ENCODE data around the gene COMMD1.

Gene COMMD1

DNA sequence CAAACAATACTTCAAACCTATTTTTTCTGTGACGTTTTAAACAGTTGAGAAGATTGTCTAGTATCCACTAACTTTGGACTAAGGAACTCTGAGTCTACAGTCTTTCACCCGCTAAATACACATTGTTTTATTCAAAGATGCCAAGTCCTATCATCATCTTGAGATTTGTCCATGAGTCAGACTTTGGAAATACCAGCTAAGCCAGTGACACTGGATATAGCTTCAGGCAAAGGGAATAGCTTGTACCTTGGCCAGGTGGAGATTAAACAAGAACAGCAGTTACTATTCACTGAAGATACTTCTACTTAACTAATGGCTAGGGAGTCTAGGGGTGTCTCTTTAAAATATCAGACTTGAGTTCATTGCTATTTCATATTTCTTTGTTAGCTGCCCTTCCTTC, 137.5 kb downstream of the COMMD1 start (continued):
- TF ChIP-seq, protein P1, sequence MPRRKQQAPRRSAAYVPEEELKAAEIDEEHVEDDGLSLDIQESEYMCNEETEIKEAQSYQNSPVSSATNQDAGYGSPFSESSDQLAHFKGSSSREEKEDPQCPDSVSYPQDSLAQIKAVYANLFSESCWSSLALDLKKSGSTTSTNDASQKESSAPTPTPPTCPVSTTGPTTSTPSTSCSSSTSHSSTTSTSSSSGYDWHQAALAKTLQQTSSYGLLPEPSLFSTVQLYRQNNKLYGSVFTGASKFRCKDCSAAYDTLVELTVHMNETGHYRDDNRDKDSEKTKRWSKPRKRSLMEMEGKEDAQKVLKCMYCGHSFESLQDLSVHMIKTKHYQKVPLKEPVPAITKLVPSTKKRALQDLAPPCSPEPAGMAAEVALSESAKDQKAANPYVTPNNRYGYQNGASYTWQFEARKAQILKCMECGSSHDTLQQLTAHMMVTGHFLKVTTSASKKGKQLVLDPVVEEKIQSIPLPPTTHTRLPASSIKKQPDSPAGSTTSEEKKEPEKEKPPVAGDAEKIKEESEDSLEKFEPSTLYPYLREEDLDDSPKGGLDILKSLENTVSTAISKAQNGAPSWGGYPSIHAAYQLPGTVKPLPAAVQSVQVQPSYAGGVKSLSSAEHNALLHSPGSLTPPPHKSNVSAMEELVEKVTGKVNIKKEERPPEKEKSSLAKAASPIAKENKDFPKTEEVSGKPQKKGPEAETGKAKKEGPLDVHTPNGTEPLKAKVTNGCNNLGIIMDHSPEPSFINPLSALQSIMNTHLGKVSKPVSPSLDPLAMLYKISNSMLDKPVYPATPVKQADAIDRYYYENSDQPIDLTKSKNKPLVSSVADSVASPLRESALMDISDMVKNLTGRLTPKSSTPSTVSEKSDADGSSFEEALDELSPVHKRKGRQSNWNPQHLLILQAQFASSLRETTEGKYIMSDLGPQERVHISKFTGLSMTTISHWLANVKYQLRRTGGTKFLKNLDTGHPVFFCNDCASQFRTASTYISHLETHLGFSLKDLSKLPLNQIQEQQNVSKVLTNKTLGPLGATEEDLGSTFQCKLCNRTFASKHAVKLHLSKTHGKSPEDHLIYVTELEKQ (tag by site-specific recombination; IDR thresholded peaks at IDR 0.05; ENCODE audit: borderline replicate concordance), result no peak
- TF ChIP-seq ZNF112 (tag by site-specific recombination; IDR thresholded peaks at IDR 0.05) (no peak), GLI4 (tag by site-specific recombination; IDR thresholded peaks at IDR 0.05) (no peak), ZFHX2 (tag by site-specific recombination; conservative IDR thresholded peaks at IDR 0.05) (no peak), ZNF426 (tag by site-specific recombination; IDR thresholded peaks at IDR 0.05) (no peak), ZSCAN16 (tag by site-specific recombination; IDR thresholded peaks at IDR 0.05) (no peak)
- TF ChIP-seq, protein P2, sequence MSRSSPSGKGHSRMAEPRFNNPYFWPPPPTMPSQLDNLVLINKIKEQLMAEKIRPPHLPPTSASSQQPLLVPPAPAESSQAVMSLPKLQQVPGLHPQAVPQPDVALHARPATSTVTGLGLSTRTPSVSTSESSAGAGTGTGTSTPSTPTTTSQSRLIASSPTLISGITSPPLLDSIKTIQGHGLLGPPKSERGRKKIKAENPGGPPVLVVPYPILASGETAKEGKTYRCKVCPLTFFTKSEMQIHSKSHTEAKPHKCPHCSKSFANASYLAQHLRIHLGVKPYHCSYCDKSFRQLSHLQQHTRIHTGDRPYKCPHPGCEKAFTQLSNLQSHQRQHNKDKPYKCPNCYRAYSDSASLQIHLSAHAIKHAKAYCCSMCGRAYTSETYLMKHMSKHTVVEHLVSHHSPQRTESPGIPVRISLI (tag by site-specific recombination; IDR thresholded peaks at IDR 0.05), result no peak

DNA sequence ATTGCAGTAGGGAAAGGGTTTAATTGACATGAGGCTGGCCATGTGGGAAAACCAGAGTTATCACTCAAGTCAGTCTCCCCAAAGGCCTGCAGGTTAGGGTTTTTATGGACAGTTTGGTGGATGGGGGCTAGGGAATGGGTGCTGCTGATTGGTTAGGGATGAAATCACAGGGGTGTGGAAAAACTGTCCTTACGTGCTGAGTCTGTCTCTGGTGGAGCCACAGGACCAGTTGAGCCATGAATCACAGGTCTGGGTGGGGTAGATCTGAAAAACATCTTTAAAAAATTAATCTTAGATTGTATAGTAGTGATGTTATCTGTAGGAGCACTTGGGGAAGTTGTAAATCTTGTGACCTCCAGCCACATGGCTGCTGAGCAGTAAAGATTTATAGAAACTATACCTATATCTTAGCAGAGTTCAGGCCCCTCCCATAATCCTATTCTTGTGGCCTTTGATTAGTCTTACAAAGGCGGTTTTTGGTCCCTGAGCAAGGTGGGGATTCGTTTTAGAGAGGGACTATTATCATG, 139.6 kb downstream of the COMMD1 start:
- Histone ChIP-seq H3K4me3 (ENCODE audit: low read depth, low read length) (no peak overlapping the region), H3K27ac (ENCODE audit: extremely low read depth, low read depth, low read length) (no peak overlapping the region), H3K4me1 (ENCODE audit: control insufficient read depth, insufficient read depth, low read length) (no peaks in the 10 kb centered on the region), H3K9me3 (ENCODE audit: control insufficient read depth, insufficient read depth, low read depth, low read length) (no peaks in the 10 kb centered on the region), H3K36me3 (ENCODE audit: control insufficient read depth in 2 of 2, insufficient read depth in 1 of 2, low read length in 2 of 2) (no peaks in the 10 kb centered on the region)
- TF ChIP-seq ZNF132 (tag by site-specific recombination; IDR thresholded peaks at IDR 0.05; ENCODE audit: borderline replicate concordance) (no peak), ZNF843 (tag by site-specific recombination; IDR thresholded peaks at IDR 0.05) (no peak), ZNF366 (tag by site-specific recombination; conservative IDR thresholded peaks at IDR 0.05) (no peak), ZNF202 (tag by site-specific recombination; IDR thresholded peaks at IDR 0.05; ENCODE audit: borderline replicate concordance) (no peak), ZNF785 (tag by site-specific recombination; IDR thresholded peaks at IDR 0.05) (no peak), ZNF768 (tag by site-specific recombination; IDR thresholded peaks at IDR 0.05) (no peak), ZFP69B (tag by site-specific recombination; IDR thresholded peaks at IDR 0.05) (no peak), ZNF510 (tag by site-specific recombination; IDR thresholded peaks at IDR 0.05; ENCODE audit: insufficient replicate concordance) (no peak)
- TF ChIP-seq, protein P3, sequence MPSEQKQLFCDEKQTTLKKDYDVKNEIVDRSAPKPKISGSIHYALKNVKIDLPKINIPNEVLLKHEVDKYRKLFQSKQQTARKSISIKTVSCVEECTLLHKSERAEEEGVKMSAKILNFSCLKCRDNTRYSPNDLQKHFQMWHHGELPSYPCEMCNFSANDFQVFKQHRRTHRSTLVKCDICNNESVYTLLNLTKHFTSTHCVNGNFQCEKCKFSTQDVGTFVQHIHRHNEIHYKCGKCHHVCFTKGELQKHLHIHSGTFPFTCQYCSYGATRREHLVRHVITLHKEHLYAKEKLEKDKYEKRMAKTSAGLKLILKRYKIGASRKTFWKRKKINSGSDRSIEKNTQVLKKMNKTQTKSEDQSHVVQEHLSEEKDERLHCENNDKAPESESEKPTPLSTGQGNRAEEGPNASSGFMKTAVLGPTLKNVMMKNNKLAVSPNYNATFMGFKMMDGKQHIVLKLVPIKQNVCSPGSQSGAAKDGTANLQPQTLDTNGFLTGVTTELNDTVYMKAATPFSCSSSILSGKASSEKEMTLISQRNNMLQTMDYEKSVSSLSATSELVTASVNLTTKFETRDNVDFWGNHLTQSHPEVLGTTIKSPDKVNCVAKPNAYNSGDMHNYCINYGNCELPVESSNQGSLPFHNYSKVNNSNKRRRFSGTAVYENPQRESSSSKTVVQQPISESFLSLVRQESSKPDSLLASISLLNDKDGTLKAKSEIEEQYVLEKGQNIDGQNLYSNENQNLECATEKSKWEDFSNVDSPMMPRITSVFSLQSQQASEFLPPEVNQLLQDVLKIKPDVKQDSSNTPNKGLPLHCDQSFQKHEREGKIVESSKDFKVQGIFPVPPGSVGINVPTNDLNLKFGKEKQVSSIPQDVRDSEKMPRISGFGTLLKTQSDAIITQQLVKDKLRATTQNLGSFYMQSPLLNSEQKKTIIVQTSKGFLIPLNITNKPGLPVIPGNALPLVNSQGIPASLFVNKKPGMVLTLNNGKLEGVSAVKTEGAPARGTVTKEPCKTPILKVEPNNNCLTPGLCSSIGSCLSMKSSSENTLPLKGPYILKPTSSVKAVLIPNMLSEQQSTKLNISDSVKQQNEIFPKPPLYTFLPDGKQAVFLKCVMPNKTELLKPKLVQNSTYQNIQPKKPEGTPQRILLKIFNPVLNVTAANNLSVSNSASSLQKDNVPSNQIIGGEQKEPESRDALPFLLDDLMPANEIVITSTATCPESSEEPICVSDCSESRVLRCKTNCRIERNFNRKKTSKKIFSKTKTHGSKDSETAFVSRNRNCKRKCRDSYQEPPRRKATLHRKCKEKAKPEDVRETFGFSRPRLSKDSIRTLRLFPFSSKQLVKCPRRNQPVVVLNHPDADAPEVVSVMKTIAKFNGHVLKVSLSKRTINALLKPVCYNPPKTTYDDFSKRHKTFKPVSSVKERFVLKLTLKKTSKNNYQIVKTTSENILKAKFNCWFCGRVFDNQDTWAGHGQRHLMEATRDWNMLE (tag by site-specific recombination; conservative IDR thresholded peaks at IDR 0.05; ENCODE audit: low read depth), result no peak
- TF ChIP-seq, protein P4, sequence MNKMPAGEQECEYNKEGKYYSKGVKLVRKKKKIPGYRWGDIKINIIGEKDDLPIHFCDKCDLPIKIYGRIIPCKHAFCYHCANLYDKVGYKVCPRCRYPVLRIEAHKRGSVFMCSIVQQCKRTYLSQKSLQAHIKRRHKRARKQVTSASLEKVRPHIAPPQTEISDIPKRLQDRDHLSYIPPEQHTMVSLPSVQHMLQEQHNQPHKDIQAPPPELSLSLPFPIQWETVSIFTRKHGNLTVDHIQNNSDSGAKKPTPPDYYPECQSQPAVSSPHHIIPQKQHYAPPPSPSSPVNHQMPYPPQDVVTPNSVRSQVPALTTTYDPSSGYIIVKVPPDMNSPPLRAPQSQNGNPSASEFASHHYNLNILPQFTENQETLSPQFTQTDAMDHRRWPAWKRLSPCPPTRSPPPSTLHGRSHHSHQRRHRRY (tag by site-specific recombination; IDR thresholded peaks at IDR 0.05), result no peak
- TF ChIP-seq, protein P5, sequence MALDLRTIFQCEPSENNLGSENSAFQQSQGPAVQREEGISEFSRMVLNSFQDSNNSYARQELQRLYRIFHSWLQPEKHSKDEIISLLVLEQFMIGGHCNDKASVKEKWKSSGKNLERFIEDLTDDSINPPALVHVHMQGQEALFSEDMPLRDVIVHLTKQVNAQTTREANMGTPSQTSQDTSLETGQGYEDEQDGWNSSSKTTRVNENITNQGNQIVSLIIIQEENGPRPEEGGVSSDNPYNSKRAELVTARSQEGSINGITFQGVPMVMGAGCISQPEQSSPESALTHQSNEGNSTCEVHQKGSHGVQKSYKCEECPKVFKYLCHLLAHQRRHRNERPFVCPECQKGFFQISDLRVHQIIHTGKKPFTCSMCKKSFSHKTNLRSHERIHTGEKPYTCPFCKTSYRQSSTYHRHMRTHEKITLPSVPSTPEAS (tag by site-specific recombination; IDR thresholded peaks at IDR 0.05), result no peak
- TF ChIP-seq, protein P6, sequence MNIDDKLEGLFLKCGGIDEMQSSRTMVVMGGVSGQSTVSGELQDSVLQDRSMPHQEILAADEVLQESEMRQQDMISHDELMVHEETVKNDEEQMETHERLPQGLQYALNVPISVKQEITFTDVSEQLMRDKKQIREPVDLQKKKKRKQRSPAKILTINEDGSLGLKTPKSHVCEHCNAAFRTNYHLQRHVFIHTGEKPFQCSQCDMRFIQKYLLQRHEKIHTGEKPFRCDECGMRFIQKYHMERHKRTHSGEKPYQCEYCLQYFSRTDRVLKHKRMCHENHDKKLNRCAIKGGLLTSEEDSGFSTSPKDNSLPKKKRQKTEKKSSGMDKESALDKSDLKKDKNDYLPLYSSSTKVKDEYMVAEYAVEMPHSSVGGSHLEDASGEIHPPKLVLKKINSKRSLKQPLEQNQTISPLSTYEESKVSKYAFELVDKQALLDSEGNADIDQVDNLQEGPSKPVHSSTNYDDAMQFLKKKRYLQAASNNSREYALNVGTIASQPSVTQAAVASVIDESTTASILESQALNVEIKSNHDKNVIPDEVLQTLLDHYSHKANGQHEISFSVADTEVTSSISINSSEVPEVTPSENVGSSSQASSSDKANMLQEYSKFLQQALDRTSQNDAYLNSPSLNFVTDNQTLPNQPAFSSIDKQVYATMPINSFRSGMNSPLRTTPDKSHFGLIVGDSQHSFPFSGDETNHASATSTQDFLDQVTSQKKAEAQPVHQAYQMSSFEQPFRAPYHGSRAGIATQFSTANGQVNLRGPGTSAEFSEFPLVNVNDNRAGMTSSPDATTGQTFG (tag by site-specific recombination; IDR thresholded peaks at IDR 0.05; ENCODE audit: borderline replicate concordance), result no peak
- POLR2A ChIA-PET, result no interaction called here
- CTCF ChIA-PET, result no interaction called here
